DMS153 (cell line): ENCODE data around the gene ANKRD52.
A peak's percentile ranks its signal among the peaks of the same experiment; 100 is the strongest.
"Not testable (repeated sequence)": the region's sequence is repeated elsewhere in the genome, so short reads cannot be mapped to it uniquely, and the experiment has no call there.

ENCODE experiments used
- DNase-seq: peaks from one replicate; lab custom pipeline; 2025; lab: John Stamatoyannopoulos, UW

ANKRD52 gene

DNA sequence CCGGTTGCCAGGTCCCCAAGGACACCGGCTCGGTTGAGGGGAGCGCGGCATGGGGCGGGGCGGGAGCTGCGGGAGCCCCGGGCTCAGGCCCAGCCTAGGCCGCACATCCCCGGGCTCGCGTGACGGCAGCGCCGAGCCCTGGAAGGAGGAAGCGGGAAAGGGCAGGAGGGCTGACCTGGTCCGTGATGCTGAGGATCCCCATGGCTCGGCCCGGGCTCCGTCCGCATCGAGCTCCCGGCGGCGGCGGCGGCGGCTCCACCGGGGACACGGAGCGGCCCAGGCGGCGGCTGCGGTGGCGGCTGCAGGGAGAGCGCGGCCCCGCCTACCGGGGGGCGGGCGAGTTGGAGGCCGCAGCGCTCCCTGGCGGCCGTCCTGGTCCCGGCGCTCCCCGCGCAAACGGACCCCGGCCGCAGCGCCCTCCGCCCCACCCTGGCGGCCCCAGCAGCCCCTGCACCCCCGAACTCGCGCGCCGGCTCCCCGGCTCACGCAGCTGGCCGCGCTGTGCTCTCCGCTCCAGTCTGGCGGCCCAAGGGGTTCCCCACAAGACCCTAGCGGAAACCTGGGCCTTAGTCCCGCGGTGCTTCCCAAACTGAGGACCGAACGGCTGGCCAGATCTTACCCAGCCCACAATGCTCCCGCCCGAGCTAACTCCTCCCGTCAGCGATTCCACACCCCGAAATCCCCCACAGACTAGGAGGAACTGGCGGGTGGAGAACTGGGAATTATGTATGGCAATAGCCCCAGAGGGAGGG is at the start of gene ANKRD52:
Gene ANKRD52, minus strand, starts transcription at position 317 of the 752 bp plus-strand sequence. Its CDS starts 115 bp downstream, at position 202.
- peak; percentile 44 for DNase-seq

DNA sequence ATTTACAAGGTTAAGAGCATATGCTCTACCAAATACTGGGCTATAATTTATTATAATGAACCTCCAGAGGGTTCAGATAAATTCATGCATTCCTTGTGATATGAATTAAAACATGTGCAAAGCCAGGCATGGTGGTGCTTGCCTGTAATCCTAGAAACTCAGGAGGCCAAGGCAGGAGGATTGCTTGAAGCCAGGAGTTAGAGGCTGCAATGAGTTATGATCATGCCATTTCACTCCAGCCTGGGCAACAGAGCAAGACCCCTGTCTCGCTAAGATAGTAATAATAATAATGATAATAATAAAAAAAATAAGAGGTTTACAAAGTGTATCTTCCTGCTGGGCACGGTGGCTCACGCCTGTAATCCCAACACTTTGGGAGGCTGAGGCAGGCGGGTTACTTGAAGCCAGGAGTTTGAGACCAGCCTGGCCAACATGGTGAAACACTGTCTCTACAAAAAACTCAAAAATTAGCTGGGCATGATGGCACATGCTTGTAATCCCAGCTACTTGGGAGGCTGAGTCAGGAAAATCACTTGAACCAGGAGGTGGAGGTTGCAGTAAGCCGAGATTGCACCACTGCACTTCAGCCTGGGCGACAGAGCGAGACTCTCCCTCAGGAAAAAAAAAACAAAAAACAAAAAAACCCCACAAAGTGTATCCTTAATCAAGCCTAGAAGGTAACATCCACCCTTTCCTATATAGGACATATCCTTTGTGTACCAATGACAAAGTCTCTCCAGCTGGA is 49.2 kb upstream of the ANKRD52 start:
- no peak for DNase-seq

DNA sequence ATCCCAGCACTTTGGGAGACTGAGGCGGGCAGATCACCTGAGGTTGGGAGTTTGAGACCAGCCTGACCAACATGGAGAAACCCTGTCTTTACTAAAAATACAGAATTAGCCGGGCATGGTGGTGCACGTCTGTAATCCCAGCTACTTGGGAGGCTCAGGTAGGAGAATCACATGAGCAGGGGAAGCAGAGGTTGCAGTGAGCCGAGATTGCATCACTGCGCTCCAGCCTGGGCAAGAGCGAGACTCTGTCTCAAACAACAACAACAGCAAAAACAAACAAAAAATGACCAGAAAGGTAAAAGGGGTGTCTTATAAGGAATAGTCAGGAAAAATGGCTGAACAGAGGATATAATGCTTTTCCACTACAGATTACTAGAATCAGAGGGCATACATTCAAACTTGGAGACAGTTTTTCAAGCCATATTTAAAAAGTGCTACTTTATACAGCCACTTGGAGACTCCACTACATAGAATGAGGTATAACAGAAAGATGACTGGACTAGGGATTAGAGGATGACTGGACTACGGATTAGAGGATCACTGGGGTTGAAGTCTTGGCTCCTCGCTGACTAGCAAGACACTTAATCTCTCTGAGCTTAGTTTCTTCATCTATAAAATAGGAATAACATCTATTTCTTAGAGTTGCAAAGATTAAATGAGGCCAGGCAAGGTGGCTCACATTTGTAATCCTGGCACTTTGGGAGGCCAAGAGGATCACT is 46.8 kb upstream of the ANKRD52 start:
- no peak for DNase-seq

DNA sequence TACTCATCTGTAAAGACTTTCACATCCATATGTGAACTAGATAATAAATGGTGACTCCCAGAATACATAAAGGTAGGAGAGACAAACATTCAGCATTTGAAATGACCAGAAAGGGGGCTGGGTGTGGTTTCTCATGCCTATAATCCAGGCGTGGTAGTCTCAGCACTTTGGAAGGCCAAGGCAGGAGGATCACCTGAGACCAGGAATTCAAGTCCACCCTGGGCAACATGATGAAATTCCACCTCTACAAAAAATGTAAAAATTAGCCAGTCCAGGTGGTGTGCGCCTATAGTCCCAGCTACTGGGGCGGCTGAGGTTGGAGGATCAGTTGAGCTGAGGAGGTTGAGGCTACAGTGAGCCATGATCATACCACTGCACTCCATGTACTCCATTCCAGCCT is 46.1 kb upstream of the ANKRD52 start:
- no peak for DNase-seq

DNA sequence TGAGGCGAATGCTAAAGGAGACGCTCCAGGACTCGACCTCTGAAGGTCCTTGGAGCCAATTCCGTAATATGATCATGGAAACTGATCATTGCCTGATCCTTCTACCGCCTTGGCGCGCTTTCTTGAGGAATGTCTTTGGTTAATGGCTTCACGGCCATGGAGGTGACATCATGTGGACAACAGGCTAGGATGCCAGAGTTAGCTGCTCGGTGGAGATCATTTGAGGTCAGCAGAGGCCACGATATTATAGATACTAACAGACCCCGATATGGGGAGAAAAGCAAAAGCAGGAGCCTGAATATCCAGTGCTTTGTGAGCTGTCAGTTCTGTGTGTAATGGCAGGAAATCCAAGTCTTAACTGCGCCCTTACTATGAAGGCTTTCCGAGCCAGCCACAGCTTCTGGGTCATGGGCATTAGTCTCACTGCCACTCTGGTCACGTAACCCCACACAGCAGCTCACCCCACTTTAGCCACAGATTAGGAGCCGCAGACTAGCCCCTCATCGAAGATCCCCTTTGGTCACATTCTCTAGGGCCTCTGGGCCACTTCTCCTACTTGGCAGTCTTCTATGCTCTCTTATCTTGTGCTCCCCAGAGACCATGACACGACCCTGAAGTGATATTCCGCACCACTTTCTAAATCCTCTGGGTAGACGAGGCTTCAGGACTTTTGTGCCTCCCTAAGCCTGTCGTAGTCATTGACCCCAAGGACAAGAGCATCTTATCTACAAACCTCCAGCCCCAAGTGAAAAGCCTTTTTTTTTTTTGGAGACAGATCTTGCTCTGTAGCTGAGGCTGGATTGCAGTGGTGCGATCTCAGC is 42.7 kb upstream of the ANKRD52 start:
- DNase-seq, result no peak

DNA sequence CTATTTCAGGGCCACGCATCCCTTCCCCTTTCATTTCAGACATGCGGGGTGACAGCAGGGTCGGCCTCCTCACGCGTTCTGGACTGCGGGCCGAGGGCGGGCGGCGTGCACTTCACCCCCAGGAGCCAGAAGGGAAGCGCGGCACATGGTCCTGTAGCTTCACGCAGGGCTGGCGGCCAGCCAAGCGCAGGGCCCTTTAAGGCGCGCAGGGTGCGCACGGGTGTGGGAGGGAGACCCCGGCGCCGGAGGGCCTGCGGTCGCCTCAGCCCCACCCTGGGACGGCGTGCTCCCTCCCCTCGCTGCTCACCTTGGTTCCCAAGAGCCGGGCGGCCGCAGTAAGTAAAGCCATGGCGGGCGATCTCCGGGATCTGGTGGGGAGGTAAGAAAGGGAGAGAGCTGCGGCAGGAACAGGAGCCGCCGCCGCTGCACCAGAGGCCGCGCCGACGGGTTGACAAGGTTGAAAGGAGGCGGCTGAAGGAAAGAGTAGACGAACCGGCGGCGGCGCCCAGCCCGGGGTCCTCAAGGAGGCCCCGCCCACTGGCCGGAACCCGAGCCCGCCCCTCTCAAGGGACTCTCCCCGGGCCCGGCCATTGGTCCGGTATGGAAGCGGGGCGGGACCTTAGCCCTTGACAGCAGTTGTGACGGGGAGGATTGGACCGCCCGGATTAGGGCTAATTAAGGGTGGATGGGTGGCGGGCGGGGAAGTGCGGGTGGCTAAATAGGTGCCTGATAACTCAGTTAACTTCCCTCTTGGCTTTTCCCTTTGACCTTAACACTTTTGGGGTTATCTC is 41.9 kb upstream of the ANKRD52 start, which contains the start of gene CS:
Gene CS, minus strand, starts transcription at position 478 of the 791 bp plus-strand sequence. Its CDS starts 129 bp downstream, at position 349.
- peak; percentile 98 for DNase-seq

DNA sequence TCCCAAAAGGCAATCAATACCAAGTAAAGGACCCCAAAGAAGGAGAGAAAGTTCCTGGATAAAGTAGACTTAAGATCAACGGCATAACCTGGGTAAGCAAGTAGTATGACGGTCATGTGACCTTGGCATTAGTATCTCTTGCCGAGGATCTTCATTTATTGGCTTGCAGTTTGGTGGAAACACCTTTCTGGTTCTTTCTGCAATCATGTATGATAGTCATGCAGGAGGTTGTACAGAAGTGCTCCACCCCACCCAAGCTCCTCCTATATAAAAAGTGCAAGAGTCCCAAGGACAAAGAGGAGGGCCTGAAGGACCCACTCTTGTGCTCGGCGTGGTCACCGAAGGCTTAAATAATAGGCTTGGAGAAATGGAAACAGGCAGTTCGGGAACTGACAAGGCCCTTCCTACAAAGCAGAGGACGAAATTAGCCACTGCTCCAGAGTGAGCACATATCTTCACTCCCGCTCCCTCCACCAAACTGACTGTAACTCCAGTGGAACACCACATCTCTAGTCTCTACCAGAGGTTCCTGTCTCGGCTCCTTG is 41.2 kb upstream of the ANKRD52 start:
- DNase-seq, result no peak

DNA sequence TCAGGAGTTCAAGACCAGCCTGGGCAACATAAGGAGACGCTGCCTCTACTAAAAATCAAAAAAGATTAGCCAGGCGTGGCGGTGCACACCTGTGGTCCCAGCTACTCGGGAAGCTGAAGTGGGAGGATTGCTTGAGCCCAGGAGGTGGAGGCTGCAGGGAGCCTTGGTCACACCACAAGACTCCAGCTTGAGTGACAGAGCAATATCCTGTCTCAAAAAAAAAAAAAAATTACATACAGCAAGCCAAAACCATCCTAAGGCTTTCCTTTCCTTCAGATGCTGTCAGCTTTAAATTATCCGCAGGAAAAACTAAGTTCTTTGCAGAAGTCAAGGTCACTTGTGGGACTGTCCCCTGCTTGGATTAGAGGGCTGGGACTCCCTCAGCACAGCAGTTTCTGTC is 40.6 kb upstream of the ANKRD52 start:
- DNase-seq, result no peak

DNA sequence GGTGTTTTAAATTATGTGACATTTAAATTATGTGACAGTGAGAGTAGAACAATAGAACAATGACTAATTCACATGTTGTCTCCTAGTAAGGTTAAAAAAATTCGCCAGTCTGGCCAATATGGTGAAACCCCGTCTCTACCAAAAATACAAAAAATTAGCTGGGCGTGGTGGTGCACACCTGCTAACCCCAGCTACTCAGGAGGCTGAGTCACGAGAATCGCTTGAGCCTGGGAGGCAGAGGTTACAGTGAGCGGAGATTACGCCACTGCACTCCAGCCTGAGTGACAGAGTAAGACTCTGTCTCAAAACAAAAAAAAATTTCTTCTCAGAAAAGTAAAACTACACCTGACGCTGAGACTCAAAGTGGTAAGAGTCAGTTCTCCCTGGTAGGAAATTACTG is 39.2 kb upstream of the ANKRD52 start:
- no peak for DNase-seq

DNA sequence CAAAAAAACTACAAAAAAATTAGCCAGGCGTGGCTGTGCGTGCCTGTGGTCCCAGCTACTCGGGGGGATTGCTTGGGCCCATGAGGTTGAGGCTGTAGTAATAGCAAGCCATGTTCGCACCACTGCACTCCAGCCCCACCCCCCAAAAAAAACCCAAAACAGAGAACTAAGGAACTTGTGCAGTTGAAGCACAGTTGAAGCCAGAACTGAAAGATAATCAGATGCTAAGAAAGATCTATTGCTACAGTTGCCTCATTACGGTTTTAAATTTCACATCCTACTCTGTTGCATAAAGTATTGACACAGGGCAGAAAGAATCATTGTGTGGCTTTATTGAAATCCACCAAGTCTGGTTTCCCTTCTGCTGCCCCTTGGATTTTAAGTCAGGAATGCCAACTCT is 38.1 kb upstream of the ANKRD52 start:
- no peak for DNase-seq

DNA sequence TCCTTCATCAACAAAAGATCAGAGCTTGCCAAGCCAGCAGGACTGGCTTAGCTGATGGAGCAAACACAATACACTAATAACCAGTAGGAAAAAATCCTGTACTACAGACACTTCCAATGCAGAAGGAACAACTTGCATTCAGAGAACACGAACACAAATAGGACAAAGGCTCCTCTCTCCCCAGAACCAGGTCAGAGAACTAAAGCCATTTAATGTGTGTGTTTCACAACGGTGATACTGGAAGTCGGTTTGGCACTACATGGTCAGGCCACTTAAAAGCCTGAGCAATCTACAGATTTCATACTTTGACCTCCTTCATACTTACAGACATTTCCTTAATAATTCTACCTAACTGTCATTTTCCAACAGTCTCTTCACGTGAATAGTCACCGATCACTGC is 35.6 kb upstream of the ANKRD52 start:
- no peak for DNase-seq

DNA sequence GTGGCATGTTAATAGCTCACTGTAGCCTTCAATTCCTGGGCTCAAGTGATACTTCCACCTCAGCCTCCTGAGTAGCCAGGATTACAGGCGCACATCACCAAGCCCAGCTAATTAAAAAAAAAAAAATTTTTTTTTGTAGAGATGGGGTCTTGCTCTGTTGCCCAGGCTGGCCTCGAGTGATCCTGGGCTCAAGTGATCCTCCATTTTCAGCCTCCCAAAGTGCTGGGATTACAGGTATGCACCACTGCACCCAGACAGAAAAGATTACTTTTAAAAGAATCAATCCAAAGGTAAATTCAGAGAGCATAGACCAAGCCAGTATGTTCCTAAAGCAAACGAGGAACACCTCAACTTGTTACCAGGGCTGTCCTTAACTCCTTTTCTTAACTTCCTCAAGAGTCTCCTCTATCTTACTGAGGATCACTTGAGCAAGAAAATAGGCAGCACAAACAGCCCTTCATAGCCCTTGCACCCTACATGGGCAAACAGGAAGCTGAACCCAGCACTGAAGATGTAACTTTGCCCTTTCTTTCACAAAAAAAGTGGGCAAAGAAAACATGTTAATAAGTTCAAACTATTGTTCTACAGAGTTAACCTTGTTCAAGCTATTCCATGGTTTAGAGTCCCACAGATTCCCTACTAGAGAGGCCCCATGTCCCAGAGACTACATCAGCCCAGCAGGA is 30.7 kb upstream of the ANKRD52 start:
- DNase-seq, result no peak

DNA sequence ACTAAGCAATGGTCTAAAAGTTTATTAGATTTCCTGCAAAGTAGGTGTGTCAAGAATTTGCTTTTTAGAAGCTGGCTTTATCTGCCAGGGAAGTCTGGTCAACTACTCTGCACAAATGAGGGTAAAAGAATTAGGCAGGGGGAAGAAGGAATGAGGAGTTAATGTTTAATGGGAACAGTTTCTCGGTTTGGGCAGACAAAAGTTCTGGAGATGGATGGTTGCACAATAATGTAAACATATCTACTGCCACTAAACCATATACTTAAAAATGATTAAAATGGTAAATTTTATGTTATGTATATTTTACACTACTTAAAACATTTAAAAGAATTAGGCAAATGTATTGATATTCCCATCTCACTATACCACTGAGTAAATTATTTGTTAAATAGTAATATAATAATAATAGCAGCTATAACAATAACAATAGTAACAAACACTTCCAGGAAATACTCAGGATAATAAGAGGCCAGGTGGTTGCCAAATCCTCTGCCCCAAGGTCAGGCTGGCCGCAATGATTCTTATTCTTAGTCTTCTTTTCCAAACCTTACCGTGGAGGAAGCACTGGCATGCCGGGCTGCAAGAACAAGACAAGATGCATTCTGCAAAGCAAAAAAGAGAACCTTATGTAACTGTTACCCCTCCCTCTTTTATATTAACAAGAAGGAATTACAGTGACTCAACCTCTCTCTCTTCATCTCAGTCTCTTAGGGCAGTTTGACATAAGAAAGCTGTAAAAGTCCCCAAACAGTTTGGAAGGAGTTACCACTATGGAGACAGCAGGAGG is 28.1 kb upstream of the ANKRD52 start:
- DNase-seq, result no peak

DNA sequence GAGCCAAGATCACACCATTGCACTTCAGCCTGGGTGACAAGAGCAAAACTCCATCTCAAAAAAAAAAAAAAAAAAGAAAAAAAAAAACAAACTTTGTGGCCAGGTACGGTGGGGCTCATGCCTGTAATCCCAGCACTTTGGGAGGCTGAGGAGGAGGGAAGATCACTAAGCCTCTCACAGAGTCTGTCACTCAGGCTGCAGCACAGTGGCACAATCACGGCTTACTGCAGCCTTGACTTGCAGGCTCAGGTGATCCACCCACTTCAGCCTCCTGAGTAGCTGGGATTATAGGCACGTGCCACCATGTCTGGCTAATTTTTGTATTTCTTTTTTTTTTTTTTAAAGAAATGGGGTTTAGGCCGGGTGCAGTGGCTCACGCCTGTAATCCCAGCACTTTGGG is 26.1 kb upstream of the ANKRD52 start:
- DNase-seq, result not testable (repeated sequence)

DNA sequence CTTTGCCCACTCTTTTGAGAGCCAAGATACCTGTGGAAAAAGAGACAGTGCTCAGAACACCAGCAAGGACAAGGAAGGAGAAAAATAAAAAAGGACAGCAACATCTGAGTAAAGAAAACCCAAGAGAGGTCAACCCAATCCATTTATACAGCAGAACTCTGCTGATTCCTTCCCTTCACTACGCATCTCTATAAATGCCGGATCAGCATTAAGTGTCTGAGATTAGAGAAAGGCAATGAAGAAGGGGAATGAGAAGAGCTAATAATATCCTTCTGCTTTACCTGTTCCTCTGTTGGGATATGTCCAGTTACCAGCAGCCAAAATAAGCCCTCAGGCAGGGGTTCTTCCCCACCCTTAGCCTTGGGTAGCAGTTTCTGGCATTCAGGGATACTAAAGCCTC is 24.4 kb upstream of the ANKRD52 start:
- no peak for DNase-seq

DNA sequence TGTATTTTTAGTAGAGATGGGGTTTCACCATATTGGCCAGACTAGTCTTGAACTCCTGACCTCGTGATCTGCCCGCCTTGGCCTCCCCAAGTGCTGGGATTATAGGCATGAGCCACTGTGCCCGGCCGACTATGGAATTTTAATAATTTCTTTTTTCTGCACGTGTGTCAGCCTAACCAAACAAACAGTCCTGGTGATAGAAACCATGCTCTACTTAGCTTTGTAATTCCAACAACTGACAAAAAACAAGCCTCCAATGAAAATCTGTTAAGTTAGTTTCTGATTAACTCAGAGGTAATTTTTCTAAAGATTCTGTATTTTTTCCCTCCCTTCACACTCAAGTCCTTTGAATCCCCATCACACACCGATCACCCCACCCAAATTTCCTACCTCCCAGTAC is 23.8 kb upstream of the ANKRD52 start:
- DNase-seq, result no peak

DNA sequence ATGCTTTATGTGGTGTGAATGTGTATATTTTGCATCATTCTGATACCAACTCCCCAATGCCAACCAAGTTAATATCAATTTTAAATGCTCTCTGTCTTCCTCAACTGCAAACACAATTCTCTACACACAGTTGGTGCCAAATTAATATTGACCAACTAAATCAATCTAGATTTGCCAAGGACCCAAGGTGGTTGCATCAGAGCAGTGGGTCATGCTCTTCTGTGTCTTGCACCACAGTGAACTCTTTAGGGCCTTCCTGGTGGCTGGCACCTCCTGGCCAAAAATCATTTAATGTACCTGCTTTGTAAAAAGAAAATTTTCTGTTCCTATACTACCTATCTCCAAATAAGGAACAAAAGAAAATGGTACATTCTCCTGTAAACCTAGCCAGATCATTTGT is 22.7 kb upstream of the ANKRD52 start:
- DNase-seq, result no peak

DNA sequence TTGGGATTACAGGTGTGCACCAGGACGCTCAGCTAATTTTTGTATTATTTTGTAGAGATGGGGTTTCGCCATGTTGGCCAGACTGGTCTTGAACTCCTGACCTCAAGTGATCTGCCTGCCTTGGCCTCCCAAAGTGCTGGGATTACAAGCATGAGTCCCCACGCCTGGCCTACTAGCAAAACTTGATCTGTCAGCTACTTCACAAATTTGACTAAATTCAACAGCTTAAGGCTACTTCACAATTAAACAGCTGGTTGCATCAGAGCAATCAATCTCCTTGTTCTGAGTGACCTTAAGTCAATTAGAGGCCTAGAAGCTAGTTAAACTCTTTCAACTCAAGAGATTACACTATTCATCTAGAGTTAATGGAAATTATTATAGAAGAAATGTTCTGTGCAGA is 20.7 kb upstream of the ANKRD52 start:
- no peak for DNase-seq

DNA sequence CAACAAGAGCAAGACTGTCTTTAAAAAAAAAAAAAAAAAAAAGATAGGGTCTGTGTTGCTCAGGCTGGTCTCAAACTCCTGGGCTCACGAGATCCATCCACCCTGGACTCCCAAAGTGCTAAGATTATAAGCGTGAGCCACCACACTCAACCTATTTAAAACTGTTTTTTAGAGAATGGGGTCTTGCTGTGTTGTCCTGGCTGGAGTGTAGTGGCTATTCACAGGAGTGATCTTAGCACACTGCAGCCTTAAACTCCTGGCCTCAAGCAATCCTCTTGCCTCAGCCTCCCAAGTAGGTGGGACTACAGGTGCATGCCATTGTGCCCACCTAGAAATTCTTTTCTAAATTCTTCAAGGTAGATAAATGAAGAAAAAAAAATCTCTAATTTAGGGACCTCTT is 16.1 kb upstream of the ANKRD52 start:
- no peak for DNase-seq
